Vagina (tissue), 2 donors: Measurements from ENCODE around the gene TMCO1. TPM values are rescaled to one million over a fixed set of nuclear protein-coding genes. Genes with fewer than 3 reads are reported as not detected.
"Not testable (repeated sequence)": the region's sequence is repeated elsewhere in the genome, so short reads cannot be mapped to it uniquely, and the experiment has no call there.

Source experiments
- DNase-seq, 2 donors: peaks; one replicate each; pipeline ENCODE4 v3.0.0-alpha.2; 2017; ENCODE audit errors: extremely low spot score in 2 of 2
- H3K27ac ChIP-seq: fragments of 200-600 bp; sonication (generic); one replicate; pipeline ENCODE4 v1.5.1; 2019
- H3K27me3 ChIP-seq: fragments of 200-600 bp; sonication (generic); one replicate; pipeline ENCODE4 v1.5.1; 2019
- H3K36me3 ChIP-seq, 2 donors: fragments of 200-600 bp; sonication (generic); one replicate each; pipeline ENCODE4 v1.5.1; 2017 to 2019
- H3K4me1 ChIP-seq: fragments of 200-600 bp; sonication (generic); one replicate; pipeline ENCODE4 v1.5.1; 2019
- H3K4me3 ChIP-seq, 2 donors: fragments of 200-600 bp; sonication (generic); 1 replicate in 1 of 2; 2 replicates in 1 of 2; pipeline ENCODE4 v1.5.1; 2016 to 2019
- H3K9me3 ChIP-seq: fragments of 200-600 bp; sonication (generic); one replicate; pipeline ENCODE4 v1.5.1; 2019
- POLR2A ChIP-seq, 2 donors: fragments of 450-650 bp; IDR thresholded peaks; one replicate each; pipeline ENCODE4 v1.6.1; 2017; ENCODE audit warnings: antibody characterized with exemption in 2 of 2, mild to moderate bottlenecking in 2 of 2, moderate library complexity in 2 of 2
- POLR2AphosphoS5 ChIP-seq, 2 donors: sonication (generic); formaldehyde crosslinking; IDR thresholded peaks; one replicate each; pipeline ENCODE4 v1.9.0; 2017; ENCODE audit warnings: antibody characterized with exemption in 2 of 2, mild to moderate bottlenecking in 2 of 2, low read depth in 1 of 2; ENCODE audit not compliant: insufficient read depth in 1 of 2
- intact Hi-C: fragments of 100-400 bp; cut with DNase I; formaldehyde crosslinking; loops from one replicate; pipeline ENCODE4 v1.15.1; 2023
- total RNA-seq: library from RNA; depleted of rRNA; stranded (reverse); fragments of >200 nt; gene quantifications from one replicate; pipeline ENCODE4 v1.2.3, GENCODE V29; 2016
- TF ChIP-seq, protein P1 (sequence below), 3 experiments: fragments of 450-650 bp in 2 of 3; fragments of 200-600 bp in 1 of 3; sonication (generic) in 1 of 3; IDR thresholded peaks; one replicate each; pipeline ENCODE4 v1.5.1; 2017 to 2019; ENCODE audit warnings: antibody characterized with exemption in 3 of 3, mild to moderate bottlenecking in 2 of 3, moderate library complexity in 2 of 3

The TMCO1 gene
- total RNA-seq, 1 donor from 2014 or later, result 33.1 TPM

DNA sequence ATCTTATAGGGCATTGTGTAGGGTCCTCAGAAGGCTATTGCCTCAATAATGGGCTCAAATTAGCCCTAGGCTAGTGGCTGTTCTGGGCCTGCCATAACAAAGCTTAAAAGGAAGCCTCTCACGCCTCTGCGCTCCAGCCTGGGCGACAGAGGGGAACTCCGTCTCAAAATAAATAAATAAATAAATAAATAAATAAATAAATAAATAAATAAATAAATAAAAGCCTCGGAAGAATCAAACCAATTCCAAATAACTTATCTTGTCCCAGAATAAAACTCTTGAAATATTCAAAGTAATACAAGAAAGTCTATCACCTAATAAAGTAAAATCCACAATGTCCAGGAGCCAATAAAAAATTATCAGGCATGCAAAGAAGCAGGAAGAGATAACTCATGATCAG, 55.9 kb downstream of the TMCO1 start:
- H3K27me3 ChIP-seq, result no peaks in the 10 kb centered on the region
- intact Hi-C loops, result loop anchor here (10.0 kb wide), 1 partner anchor 202 kb away; no protein-coding TSS in a partner anchor
- H3K4me3 ChIP-seq, result no peak overlapping the region
- no peak for DNase-seq
- H3K36me3 ChIP-seq, result no peaks in the 10 kb centered on the region
- H3K27ac ChIP-seq, result no peak overlapping the region
- no peak for TF ChIP-seq POLR2A (IDR thresholded peaks at IDR 0.05)
- TF ChIP-seq, protein P1, sequence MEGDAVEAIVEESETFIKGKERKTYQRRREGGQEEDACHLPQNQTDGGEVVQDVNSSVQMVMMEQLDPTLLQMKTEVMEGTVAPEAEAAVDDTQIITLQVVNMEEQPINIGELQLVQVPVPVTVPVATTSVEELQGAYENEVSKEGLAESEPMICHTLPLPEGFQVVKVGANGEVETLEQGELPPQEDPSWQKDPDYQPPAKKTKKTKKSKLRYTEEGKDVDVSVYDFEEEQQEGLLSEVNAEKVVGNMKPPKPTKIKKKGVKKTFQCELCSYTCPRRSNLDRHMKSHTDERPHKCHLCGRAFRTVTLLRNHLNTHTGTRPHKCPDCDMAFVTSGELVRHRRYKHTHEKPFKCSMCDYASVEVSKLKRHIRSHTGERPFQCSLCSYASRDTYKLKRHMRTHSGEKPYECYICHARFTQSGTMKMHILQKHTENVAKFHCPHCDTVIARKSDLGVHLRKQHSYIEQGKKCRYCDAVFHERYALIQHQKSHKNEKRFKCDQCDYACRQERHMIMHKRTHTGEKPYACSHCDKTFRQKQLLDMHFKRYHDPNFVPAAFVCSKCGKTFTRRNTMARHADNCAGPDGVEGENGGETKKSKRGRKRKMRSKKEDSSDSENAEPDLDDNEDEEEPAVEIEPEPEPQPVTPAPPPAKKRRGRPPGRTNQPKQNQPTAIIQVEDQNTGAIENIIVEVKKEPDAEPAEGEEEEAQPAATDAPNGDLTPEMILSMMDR (IDR thresholded peaks at IDR 0.05), result no peak
- no peak for TF ChIP-seq POLR2AphosphoS5 (IDR thresholded peaks at IDR 0.05; ENCODE audit: insufficient read depth in 1 of 2, low read depth in 1 of 2)
- no peaks in the 10 kb centered on the region for H3K9me3 ChIP-seq
- no peaks in the 10 kb centered on the region for H3K4me1 ChIP-seq

DNA sequence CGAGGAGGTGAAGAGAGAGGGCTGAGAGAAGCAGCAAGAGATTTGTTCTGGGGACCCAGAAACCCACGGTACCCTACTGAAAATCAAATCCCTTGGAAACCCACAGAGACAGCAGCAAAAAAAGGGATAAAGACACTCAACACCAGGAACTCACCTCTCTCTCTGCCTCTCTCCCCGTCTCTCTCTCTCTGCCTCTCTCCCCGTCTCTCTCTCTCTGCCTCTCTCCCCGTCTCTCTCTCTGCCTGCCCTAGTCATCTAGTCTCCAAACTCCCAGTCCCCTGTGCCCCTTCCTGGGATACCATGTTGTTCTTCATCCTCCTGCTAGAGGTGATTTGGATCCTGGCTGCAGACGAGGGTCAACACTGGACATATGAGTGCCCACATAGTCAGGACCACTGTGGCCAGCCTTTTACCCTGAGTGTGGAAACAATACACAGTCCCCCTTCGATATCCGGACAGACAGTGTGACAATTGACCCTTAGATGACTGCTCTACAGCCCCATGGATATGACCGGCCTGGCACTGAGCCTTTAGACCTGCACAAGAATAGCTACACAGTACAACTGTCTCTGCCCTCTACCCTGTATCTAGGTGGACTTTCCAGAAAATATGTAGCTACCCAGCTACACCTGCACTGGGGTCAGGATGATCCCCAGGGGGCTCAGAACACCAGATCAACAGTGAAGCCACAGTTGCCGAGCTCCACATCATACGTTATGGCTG, 60.5 kb downstream of the TMCO1 start:
- TF ChIP-seq, protein P1 (IDR thresholded peaks at IDR 0.05), result no peak
- TF ChIP-seq POLR2A (IDR thresholded peaks at IDR 0.05), result no peak
- TF ChIP-seq POLR2AphosphoS5 (IDR thresholded peaks at IDR 0.05; ENCODE audit: insufficient read depth in 1 of 2, low read depth in 1 of 2), result no peak
- no peak overlapping the region for H3K4me3 ChIP-seq
- H3K36me3 ChIP-seq, result no peaks in the 10 kb centered on the region
- H3K27ac ChIP-seq, result no peak overlapping the region
- no peak for DNase-seq
- H3K27me3 ChIP-seq, result no peaks in the 10 kb centered on the region
- intact Hi-C loops, result no loop called here
- H3K4me1 ChIP-seq, result no peaks in the 10 kb centered on the region
- no peaks in the 10 kb centered on the region for H3K9me3 ChIP-seq

DNA sequence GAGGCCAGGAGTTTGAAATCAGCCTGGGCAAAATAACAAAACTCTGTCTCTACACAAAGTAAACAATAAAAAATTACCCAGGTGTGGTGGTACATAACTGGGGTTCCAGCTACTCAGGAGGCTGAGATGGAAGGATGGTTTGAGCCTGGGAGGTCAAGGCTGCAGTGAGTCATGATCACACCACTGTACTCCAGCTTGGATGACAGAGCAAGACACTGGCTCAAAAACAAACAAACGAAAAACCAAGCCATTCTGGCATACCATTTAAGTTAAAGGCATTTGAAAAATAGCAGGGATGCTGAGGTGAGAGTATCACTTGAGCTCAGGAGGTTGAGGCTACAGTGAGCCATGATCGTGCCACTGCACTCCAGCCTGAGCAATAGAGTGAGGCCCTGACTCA, 65.0 kb downstream of the TMCO1 start:
- intact Hi-C loops, result loop anchor here (5.0 kb wide), 1 partner anchor 49 kb away; no protein-coding TSS in a partner anchor
- no peak overlapping the region for H3K27ac ChIP-seq
- no peaks in the 10 kb centered on the region for H3K27me3 ChIP-seq
- TF ChIP-seq, protein P1 (IDR thresholded peaks at IDR 0.05), result no peak
- TF ChIP-seq POLR2AphosphoS5 (IDR thresholded peaks at IDR 0.05; ENCODE audit: insufficient read depth in 1 of 2, low read depth in 1 of 2) (no peak), POLR2A (IDR thresholded peaks at IDR 0.05) (no peak)
- no peak overlapping the region for H3K4me3 ChIP-seq
- no peaks in the 10 kb centered on the region for H3K9me3 ChIP-seq
- no peaks in the 10 kb centered on the region for H3K4me1 ChIP-seq
- H3K36me3 ChIP-seq, result no peaks in the 10 kb centered on the region
- no peak for DNase-seq

DNA sequence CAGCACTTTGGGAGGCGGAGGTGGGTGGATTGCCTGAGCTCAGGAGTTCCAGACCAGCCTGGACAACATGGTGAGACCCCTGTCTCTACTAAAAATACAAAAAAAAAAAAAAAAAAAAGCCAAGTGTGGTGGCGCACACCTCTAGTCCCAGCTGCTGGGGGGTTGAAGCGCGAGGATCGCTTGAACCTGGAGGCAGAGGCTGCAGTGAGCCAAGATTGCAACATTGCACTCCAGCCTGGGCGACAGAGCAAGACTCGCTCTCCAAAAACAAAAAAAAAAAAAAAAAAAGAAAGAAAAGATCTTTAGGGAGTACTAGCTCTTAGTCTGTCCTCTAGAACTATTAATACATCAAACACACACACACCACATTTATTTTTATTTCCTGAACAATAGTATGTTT, 66.7 kb downstream of the TMCO1 start:
- H3K27me3 ChIP-seq, H3K9me3 ChIP-seq, H3K4me3 ChIP-seq, H3K36me3 ChIP-seq, H3K4me1 ChIP-seq, H3K27ac ChIP-seq, DNase-seq: not testable (repeated sequence)
- intact Hi-C loops, result loop anchor here (5.0 kb wide), 1 partner anchor 50 kb away; no protein-coding TSS in a partner anchor

DNA sequence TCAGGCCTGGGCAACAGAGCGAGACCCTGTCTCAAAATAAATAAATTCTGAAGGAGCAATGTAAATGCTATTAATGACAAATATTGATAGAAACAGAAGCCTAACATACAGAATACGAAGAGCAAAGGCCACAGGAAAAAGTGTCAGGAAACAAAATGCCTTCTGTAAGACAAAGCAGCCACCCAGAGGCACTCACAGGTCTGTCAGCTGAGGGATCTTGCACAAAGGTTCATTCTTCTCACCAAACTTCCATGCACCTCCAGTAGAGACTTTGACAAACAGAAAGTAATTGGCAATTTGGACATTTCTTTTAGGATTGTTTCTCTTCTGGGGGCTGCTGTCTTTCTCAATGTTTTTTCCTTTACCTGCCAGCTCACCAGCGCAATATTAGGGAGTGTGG, 69.1 kb downstream of the TMCO1 start:
- Histone ChIP-seq H3K4me3 (no peak overlapping the region), H3K36me3 (no peaks in the 10 kb centered on the region), H3K4me1 (peaks cover 32% of the 10 kb centered on the region), H3K27me3 (no peaks in the 10 kb centered on the region), H3K9me3 (no peaks in the 10 kb centered on the region), H3K27ac (no peak overlapping the region)
- intact Hi-C loops, result no loop called here
- no peak for TF ChIP-seq POLR2A (IDR thresholded peaks at IDR 0.05)
- TF ChIP-seq, protein P1 (IDR thresholded peaks at IDR 0.05), result no peak
- DNase-seq, result no peak
